IPS-NIHi7 (cell line): Measurements from ENCODE around the gene OPCML.
A peak's percentile ranks its signal among the peaks of the same experiment; 100 is the strongest.

Experiments
- DNase-seq: peaks from one replicate; pipeline ENCODE4 v3.0.0; 2012; ENCODE audit warnings: mixed read lengths; ENCODE audit errors: extremely low spot score

Gene OPCML

DNA sequence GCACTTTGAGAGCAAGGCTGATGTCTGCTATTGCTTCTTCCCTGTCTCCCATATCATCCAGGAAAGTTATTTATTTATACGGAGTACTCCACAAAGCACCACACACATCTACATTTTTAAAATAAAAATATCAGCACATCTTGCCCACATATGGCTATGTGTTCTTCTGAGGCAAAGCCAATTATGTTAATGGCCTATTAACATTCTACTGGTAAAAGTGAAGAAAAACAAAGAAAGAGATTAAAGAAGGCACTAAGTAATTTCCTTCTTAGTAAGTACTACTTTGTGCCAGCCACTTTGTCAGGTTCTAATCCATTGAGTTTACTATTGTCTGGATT lies 548.7 kb downstream of the OPCML start:
- DNase-seq = no peak

DNA sequence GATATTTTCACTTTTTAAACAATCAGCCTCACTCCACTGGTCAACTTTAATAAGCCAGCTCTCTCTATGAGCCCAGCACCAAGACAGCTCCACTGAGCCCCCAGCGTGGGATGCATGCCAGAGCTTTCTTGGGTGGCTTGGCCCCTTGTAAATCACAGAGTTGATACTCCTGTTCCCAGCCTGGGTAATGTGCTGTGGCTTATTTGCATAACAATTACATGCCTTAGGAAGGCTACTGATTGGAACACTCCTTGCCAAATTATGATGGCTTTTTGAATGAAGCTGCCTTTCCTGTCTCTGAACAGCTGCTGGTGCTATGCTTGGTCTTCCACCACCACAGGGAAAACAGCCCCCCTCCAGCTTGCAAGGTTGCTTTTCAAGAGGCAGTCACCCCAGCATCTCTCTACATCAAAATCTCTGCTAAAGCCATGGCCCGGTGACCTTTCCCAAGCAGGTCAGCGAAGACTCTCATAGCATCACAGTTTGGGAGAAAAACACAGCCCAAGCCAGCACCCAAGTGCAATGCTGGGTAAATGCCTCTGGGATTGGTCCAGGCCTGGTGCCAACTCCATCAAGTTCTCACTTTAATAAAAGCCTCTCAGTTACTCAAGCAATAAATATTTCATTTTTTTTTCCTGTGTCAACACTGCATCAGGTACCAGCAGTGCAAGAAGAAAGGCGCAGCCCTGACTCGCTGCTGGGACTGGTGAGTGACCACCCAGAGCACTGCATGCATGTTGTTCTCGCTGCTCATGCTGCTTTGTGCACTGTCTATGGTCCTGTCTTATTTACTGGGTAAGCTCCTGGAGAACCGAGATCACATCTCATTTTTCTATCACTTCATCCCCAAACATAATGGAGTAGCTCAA lies 549.3 kb downstream of the OPCML start:
- DNase-seq = no peak

DNA sequence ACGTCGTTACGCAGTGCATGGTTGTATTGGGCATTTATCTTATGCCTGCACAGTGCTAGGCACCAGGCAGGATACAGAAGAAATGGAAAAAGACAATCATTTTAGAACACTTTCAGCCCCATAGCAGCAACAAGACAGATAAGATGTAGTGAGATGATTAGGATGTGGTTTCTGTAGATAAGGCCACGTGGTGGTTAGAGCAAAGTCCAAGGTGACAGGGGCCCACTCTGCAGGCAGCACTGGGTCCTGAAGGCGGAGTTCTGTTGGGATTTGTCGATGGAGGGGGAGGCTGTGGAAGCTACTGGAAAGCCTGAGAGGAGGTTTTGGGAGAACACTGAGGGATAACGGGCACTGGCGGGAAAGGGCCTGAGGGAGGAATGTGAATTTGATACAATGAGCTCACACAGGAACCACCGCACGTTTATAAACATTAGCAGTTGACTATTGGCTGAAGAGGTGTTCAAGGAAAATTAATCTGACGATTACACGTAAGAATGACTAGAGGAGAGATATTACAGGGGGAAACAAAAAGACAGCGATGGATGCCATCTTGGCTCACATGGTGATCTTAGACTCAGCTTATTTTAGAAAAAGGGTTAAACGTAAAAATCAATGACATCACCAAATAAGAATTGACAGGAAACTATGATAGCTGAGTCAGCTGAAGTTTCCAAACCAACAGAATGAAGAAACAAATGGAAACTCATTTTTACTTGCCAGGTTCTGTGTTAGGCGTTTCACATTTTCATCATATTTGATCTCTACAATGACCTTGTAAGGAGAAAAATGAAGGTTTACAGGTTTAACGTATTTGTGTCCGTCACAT lies 551.0 kb downstream of the OPCML start:
- no peak for DNase-seq

- no peak for DNase-seq
Observed at GRCh38 chr11:132980670-132981069, 551.6 kb downstream of the OPCML start.

- no peak for DNase-seq
Observed at GRCh38 chr11:132977746-132978145, 554.6 kb downstream of the OPCML start.

- no peak for DNase-seq
Observed at GRCh38 chr11:132977241-132977640, 555.1 kb downstream of the OPCML start.

DNA sequence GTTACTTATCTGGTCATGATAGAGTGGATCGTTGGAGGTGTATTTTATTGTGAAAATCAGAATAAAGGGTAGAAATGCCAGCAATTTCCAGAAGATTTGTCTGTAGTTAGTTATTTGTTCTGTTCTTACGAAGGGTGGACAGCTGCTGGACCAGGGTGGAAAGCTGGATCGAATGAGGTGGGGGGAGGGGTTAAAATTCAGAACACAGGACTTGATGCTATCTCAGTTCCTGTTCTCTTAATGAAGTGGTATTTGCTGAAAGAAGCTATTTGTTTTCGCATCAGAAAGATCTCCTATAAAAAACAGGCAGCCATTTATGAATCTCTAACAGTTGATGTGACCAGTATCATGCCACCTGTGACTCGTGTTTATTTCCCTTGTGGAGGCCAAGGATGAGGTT lies 556.2 kb downstream of the OPCML start:
- no peak for DNase-seq

GRCh38 chr11:132973686-132974085 lies 558.6 kb downstream of the OPCML start:
- no peak for DNase-seq

GRCh38 chr11:132972565-132972964 lies 559.7 kb downstream of the OPCML start:
- no peak for DNase-seq

GRCh38 chr11:132971351-132971750 lies 561.0 kb downstream of the OPCML start:
- no peak for DNase-seq

DNA sequence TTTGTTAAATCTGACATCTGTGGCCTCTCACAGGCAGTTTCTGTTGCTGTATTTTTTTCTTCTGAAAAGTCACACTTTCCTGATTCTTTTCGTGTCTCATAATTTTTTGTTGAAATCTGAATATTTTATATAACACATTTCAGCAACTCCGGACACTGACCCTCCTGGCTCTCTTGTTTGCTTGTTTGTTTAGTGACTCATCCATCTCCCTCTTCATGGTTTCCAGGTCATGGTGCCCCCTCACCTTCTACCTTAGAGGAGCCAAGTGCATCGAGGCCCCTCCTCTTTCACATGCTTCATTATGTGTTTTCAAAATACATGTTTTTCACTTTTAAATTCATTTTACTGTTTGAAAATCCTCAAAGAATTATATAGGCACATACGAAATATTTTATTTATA lies 562.4 kb downstream of the OPCML start:
- DNase-seq = no peak

DNA sequence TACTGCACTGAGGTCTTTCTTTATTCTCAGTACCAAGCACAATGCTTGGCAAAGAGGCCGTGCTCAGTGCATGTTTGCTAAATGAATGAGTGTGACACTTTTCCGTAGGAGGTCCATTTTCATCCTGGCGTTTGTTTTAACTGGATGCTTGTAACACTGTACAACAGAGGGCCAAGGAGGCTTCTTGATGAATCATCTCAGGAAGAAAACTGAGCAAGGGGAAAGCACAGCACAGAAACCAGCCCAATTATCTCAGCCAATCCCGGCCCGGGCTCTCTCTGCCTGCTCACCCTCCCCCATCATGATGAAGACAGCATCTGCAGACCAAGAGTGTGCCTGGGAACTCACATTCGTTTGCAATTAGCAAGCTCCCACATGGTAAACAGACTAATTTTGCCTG lies 570.3 kb downstream of the OPCML start:
- DNase-seq = peak; percentile 52

DNA sequence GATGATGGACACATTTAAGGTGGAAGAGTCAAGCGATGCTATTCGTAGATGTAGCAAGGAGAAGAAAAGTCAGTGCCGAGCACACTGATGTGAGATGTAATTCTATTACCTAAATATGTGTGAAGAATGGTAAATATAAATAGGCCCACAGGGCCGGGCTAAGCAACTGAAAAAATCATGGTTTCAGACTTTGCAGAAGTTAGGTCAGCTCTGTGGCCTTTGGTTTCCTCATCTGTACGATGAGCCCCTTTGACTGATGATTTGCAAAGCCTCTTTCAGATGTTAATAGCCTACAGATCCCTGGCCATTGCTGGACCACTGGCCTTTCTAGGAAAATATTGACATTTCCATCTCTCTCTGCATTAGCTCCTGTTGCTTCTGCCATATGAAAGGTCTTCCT lies 570.8 kb downstream of the OPCML start:
- DNase-seq = no peak

DNA sequence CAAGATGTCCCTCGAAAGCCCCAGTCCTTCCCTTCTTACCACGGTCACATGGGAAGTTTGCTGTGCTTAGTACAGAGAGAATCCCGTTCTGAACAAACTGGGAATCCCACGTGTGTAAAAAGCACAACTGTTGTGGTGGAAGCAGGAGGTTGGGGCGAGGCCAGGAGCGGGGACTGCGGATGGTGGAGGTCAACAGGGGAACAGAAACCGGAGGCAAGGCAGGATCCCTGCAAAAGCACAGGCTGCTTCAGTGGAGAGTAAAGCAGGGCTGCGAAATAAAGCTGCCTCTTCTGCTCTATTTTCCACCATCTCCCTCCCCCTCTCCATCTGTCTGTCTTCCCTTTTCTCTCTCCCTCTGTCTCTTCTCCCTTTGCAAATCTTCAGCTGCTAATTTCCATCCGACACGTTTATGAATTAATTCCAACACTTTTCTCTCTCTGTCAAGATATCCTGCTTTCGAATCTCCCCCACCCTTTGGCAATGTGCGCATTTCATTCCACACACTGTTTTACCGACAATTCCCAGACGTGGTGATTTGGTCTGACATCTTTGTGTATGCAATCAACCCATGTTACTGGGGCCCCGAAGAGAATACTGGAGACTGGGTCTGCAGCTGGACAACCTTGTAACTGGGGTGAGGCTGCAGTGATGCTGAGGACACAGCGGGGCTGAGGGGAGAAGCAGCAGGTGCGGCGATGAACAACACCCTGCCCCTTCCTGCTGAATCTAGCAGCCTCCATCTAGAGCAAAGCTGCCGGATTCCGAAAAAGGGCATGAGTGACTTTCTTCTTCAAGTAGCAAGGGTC lies 571.8 kb downstream of the OPCML start:
- DNase-seq = no peak

DNA sequence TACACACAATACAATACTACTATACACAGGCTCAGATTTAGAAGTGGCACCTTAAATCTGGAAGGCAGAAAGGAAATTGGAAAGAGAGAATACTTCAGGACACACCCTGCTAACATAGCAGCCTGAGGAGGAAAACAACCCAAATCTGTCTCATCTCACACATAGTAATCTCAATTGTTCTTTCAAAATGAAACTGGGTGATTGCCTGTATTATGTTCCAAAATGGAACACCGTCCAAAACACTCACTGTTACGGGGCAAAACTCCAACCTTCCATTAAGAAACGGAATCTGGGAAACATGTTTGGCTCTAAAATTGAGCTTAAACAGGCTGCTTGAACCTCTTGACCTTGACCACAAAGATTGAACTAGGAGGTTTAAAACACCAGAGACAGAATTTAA lies 572.6 kb downstream of the OPCML start:
- DNase-seq = no peak

- no peak for DNase-seq
Observed at GRCh38 chr11:132957881-132958280, 574.4 kb downstream of the OPCML start.

DNA sequence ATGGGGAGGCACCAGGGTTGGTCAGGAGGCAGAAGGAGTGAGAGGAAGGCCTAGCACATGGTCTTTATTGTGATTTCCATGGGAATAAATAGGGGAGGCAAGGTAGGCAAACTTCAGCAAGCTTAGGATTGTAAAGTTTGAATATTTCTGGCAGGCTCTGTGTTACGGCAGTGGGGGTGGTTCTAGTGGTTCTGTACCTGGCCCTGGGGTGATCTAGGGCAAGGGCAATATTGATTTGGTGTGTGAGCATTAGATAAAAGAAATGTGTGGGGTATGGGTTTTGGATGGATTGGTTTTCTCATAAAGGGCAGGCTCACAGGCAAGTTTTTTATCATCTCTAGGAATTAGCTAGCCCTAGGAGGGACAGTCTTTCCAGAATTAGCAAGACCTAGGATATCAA lies 584.0 kb downstream of the OPCML start:
- DNase-seq = no peak

- DNase-seq = no peak
Observed at GRCh38 chr11:132944569-132944944, 587.7 kb downstream of the OPCML start.

DNA sequence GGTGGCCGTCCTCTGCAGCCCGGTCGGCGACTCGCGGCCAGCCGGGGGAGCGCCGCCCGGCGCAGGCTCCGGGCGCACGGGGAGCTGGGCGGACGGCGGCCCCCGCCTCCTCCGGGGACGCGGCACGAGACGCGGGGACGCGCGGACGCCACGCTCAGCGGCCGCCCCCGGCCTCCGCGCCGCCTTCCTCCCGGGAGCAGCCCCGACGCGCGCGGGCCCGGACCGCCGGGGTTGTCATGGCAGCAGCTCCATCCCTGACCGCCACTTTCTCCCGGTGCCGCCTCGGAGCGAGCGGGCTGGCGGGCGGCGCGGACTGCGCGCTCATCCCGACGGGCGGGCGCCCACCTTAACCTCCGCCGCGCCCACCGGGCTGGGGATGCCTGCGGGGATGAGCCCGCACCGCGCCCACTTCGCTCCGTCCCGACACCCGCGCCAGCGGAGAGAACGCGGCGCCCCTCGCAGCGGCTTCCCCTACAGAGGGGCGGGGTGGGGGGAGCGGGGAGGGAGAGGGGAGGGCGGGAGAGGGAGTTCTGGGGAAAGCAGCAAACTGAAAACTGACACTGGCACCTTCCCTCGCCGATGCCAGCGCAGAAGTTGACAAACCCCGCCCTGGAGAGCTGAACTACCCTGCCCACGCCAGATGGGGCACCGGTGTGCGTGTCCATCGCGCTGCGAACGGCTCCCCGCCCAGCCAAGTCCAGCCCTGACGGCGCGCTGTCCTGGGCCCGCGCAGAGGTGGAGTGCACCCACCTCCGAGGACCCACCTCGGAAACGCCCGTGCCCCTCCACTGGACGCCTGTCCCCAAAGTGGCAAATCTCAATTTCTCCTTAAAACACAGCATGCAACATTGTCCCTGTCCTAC lies 588.4 kb downstream of the OPCML start:
- no peak for DNase-seq

- DNase-seq = no peak
Observed at GRCh38 chr11:132943357-132943705, 589.0 kb downstream of the OPCML start.

- DNase-seq = peak; percentile 42
Observed at GRCh38 chr11:132942611-132943356, 589.5 kb downstream of the OPCML start.
